NOMO-1 treated with DMSO at 0.1 percent for 48 hours (cell line): ENCODE data around the gene NEU3.

ENCODE experiments used
- DNase-seq: peaks from one replicate; lab custom pipeline; 2025; ENCODE audit not compliant: unreplicated experiment; lab: John Stamatoyannopoulos, UW

Gene NEU3

DNA sequence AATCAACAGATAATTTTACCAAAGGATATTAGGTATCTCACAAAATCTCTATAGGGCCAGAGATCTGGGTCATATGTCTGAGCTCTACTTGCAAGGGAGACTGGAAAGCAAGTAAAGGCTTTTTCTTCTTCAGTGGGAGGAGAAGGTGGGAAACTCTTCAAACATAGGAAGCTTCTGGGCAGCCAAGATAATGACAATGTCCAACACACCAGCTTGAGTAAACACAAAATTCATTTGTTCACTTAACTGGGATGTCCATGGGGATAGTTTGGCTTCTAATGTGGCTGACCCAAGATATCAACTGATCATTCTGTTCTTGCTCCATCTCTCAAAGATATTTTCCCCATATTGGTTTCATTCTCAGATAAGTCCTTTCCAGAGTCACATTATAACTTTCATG, 70.6 kb downstream of the NEU3 start:
- no peak for DNase-seq

DNA sequence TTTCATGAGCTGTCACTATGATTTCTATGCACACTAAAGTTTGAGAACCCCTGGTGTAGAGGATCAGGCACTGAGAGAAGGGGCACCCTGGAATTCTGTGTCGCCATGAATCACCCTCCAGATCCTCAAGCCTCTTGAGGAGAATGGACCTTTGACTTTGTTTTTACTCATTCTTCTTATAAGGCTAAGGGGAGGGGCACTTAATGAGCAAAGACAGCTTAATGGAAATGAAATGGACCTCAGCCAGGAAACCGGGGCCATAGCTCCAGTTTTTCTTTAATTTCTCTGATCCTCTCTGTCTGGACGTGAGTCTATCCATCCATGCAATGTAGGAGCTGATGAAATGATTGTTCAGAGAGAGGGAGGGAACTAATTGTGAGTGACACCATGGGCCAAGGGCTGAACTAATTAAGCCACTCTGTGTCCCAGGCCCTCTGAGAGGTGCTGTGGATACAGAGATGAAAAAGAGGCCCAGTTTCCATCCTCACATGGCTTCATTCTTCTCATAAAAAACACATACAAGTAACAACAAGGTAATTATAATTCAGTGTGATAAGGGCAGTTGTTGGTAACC, 75.1 kb downstream of the NEU3 start:
- DNase-seq, result no peak

- DNase-seq, result no peak
Measured at GRCh38 chr11:75066061-75066460, 77.3 kb downstream of the NEU3 start.
